Hepatocyte (in vitro differentiated cells): ENCODE results near the gene FBXL15.

Experiments used
- EZH2 ChIP-seq: fragments of 200-600 bp; sonication (generic); IDR thresholded peaks from 2 replicates; pipeline ENCODE4 v1.6.1; 2016; ENCODE audit warnings: antibody characterized with exemption, mild to moderate bottlenecking, borderline replicate concordance
- TF ChIP-seq, protein P1 (sequence below): fragments of 200-600 bp; sonication (generic); IDR thresholded peaks from 2 replicates; pipeline ENCODE4 v1.5.1; 2016; ENCODE audit warnings: antibody characterized with exemption, mild to moderate bottlenecking; ENCODE audit not compliant: poor library complexity

DNA sequence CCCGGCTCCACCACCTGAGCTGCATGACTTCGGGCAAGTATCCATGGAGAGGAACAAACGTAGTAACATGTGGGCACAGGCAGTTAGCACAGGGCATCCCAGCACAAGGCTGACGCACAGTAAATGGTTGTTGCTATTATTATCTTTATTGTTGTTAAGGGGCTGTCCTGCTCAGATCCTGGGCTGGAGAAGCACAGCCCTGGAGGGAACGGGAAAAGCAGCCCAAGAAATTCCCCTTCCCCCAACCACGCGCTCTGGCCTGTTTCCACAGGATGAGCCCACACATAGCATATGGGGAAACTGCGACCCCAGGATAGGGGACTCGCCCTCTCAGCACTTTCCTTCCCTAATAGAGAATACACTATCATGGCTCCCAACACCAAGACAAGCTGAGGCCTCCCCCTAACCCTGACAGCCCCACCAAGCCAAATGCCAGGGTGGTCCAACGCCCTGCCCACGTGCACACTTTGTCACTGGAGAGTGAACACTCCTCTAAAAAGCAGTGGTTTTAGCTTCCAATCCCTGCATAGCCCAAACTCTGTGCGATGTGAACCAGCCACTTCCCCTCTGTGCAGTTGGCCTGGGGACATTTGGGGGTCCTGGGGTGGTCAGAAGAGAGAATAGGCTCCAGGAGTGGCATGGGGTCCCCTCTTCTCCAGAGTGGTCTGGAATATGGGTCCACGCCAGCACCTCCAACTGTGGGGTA is 13.1 kb upstream of the FBXL15 start:
- TF ChIP-seq EZH2 = no peak
- TF ChIP-seq, protein P1, sequence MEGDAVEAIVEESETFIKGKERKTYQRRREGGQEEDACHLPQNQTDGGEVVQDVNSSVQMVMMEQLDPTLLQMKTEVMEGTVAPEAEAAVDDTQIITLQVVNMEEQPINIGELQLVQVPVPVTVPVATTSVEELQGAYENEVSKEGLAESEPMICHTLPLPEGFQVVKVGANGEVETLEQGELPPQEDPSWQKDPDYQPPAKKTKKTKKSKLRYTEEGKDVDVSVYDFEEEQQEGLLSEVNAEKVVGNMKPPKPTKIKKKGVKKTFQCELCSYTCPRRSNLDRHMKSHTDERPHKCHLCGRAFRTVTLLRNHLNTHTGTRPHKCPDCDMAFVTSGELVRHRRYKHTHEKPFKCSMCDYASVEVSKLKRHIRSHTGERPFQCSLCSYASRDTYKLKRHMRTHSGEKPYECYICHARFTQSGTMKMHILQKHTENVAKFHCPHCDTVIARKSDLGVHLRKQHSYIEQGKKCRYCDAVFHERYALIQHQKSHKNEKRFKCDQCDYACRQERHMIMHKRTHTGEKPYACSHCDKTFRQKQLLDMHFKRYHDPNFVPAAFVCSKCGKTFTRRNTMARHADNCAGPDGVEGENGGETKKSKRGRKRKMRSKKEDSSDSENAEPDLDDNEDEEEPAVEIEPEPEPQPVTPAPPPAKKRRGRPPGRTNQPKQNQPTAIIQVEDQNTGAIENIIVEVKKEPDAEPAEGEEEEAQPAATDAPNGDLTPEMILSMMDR = no peak
